Muscle layer of duodenum (tissue), 2 donors: Measurements from ENCODE around the gene GAL3ST1.
A peak's percentile ranks its signal among the peaks of the same experiment; 100 is the strongest.
"Not testable (repeated sequence)": the region's sequence is repeated elsewhere in the genome, so short reads cannot be mapped to it uniquely, and the experiment has no call there.

Source experiments
- H3K27ac ChIP-seq: one replicate; pipeline ENCODE4 v1.7.0; 2013; ENCODE audit warnings: mild to moderate bottlenecking, low read length
- H3K27me3 ChIP-seq: one replicate; pipeline ENCODE4 v1.7.0; 2013; ENCODE audit warnings: low read depth, mild to moderate bottlenecking, control low read depth, low read length
- H3K36me3 ChIP-seq, 2 donors: one replicate each; pipeline ENCODE4 v1.7.0; 2013; ENCODE audit warnings: low read length in 2 of 2, control low read depth in 1 of 2, mild to moderate bottlenecking in 1 of 2; ENCODE audit not compliant: insufficient read depth in 2 of 2, control insufficient read depth in 1 of 2
- H3K4me1 ChIP-seq, 2 donors: one replicate each; pipeline ENCODE4 v1.7.0; 2013; ENCODE audit warnings: low read length in 2 of 2, mild to moderate bottlenecking in 2 of 2, control low read depth in 1 of 2, moderate library complexity in 1 of 2; ENCODE audit not compliant: insufficient read depth in 2 of 2, control insufficient read depth in 1 of 2
- H3K4me3 ChIP-seq, 2 donors: one replicate each; pipeline ENCODE4 v1.7.0; 2013; ENCODE audit warnings: low read length in 2 of 2, low read depth in 1 of 2, mild to moderate bottlenecking in 1 of 2
- H3K9me3 ChIP-seq, 2 donors: one replicate each; pipeline ENCODE4 v1.7.0; 2013; ENCODE audit warnings: low read length in 2 of 2, control low read depth in 1 of 2, mild to moderate bottlenecking in 1 of 2; ENCODE audit not compliant: control insufficient read depth in 1 of 2
- donor health status: healthy.

The GAL3ST1 gene

DNA sequence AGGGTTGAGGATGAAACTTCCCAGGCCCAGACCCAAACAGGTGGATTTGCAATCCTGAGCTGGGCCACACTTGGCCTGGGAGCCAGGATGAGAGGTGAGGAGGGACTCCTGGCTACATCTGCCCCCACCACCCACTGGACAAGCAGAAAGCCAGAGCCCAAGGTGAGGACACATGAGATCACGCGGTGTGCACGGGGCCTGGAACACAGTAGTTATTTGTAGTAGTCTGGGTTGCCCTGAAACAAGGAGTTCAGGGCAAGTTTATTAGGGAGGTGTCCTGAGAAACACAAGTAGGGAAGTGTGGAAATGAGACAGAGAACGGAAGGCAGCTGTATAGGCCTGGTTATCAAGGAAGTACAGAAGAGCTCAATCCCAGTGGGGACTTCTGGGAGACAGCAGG is 27.3 kb downstream of the GAL3ST1 start:
- no peak overlapping the region for H3K27ac ChIP-seq
- peaks cover 0 to 6% of the 10 kb centered on the region in 2 donors for H3K4me1 ChIP-seq
- no peaks in the 10 kb centered on the region for H3K36me3 ChIP-seq
- H3K27me3 ChIP-seq = peaks cover 9% of the 10 kb centered on the region
- H3K4me3 ChIP-seq = no peak overlapping the region
- no peaks in the 10 kb centered on the region for H3K9me3 ChIP-seq

DNA sequence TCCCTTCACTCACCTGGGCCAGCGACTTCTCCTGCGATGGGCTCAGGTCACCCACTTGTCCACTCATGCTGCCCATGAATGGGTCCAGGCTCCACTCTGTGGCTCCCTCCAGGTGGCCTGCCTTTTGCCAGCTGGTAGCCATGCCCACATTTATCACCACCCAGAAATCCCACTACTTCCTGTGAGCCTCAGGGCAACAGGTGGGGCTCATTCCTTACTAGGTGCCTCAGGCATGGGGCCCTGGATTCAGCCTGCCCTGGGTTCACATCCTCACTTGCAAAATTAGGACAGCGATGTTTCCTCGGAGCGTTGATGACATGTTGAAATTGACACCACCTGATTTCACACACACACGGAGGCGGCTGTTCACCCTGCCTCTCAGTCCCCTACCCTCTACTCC is 27.8 kb downstream of the GAL3ST1 start, which contains the start of gene SEC14L6:
Gene SEC14L6 (minus strand): TSS at position 126 of the 400 bp plus-strand sequence. CDS start 59 bp downstream, at position 67.
- Histone ChIP-seq H3K4me1 (peaks cover 0 to 10% of the 10 kb centered on the region in 2 donors), H3K4me3 (no peak within 1 kb of the TSS), H3K36me3 (no peaks in the 10 kb centered on the region), H3K27ac (no peak within 1 kb of the TSS), H3K27me3 (peaks cover 9% of the 10 kb centered on the region), H3K9me3 (no peaks in the 10 kb centered on the region)

DNA sequence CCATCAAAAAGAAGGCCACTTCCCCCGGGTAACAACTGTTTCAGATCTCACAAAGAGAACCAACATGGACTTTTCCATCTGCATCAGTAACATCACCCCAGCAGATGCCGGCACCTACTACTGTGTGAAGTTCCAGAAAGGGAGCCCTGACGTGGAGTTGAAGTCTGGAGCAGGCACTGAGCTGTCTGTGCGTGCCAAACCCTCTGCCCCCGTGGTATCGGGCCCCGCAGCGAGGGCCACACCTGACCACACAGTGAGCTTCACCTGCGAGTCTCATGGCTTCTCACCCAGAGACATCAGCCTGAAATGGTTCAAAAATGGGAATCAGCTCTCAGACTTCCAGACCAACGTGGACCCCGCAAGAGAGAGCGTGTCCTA is 31.7 kb downstream of the GAL3ST1 start:
- H3K27me3 ChIP-seq = peaks cover 9% of the 10 kb centered on the region
- no peak overlapping the region for H3K27ac ChIP-seq

DNA sequence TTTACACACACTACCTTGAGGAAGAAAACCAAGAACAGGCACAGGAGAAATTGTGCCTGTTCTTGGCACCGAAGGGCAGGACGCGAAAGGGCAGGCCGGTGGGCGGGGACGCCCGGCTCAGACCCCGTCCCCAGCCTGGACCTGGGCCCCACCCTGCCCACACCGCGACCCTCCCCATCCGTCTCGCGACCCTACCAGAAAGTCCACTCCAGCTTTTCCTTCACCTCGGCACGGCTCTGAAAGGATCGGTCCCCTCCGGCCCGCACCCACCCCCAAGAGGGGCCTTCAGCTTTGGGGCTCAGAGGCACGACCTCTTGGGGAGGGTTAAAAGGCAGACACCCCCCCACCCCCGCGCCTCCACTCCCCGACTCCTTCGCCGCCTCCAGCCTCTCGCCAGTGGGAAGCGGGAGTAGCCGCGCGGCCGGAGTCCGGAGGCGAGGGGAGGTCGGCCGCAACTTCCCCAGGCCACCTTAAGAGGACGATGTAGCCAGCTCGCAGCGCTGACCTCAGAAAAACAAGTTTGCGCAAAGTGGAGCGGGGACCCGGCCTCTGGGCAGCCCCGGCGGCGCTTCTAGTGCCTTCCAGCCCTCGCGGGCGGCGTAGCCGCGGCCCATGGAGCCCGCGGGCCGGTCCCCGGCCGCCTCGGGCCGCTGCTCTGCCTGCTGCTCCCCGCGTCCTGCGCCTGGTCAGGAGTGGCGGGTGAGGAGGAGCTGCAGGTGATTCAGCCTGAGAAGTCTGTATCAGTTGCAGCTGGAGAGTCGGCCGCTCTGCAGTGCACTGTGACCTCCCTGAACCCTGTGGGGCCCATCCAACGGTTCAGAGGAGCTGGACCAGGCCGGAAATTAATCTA is 32.3 kb downstream of the GAL3ST1 start:
- Histone ChIP-seq H3K36me3 (no peaks in the 10 kb centered on the region), H3K4me1 (peaks cover 0 to 10% of the 10 kb centered on the region in 2 donors), H3K9me3 (no peaks in the 10 kb centered on the region), H3K27ac (no peak overlapping the region), H3K27me3 (peaks cover 9% of the 10 kb centered on the region), H3K4me3 (peak overlapping the region in 1 of 2 donors; percentile 52)

More for the DNA sequence above, 31.7 kb downstream of the GAL3ST1 start:
- Histone ChIP-seq H3K4me1 (peaks cover 0 to 10% of the 10 kb centered on the region in 2 donors), H3K36me3 (no peaks in the 10 kb centered on the region), H3K9me3 (no peaks in the 10 kb centered on the region), H3K4me3 (peak overlapping the region in 1 of 2 donors; percentile 52)

DNA sequence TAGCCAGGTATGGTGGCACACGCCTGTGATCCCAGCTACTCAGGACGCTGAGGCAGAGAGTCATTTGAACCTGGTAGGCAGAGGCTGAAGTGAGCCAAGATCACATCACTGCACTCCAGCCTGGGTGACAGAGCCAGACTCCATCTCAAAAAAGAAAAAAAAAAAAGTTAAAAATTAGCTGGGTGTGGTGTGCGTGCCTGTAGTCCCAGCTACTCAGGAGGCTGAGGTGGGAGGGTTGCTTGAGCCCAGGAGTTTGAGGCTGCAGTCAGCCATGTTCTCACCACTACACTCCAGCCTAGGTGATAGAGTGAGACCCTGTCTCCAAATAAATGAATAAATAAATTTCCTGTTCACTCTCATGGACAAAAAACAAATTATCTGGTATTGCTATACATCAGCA is 33.0 kb downstream of the GAL3ST1 start:
- H3K27ac ChIP-seq, H3K4me3 ChIP-seq: not testable (repeated sequence)

DNA sequence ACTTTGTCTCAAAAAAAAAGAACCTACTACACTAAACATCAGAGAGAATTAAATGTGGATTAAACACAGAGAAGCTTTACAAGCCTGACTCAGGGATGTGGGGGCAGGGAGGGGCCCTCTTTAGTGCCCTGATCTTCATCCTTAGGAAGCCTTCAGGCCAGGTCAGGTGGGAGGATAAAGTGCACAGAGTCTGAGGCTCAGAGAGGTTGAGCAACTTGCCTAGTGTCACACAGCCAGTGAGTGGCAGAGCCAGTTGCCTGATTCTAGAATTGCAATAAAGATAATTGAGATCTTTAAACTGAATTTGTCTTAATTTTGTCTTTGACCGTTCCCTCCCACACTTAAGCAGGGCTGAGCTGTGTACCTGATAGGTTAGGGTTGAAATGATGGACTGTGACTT is 35.1 kb downstream of the GAL3ST1 start:
- H3K27ac ChIP-seq = no peak overlapping the region
- H3K9me3 ChIP-seq = no peaks in the 10 kb centered on the region
- H3K4me3 ChIP-seq = no peak overlapping the region
- no peaks in the 10 kb centered on the region for H3K36me3 ChIP-seq
- peaks cover 0 to 10% of the 10 kb centered on the region in 2 donors for H3K4me1 ChIP-seq
- peaks cover 9% of the 10 kb centered on the region for H3K27me3 ChIP-seq

More for the DNA sequence above, 33.0 kb downstream of the GAL3ST1 start:
- H3K27me3 ChIP-seq, H3K9me3 ChIP-seq, H3K36me3 ChIP-seq: not testable (repeated sequence)
- H3K4me1 ChIP-seq = peaks cover 0 to 10% of the 10 kb centered on the region in 2 donors

DNA sequence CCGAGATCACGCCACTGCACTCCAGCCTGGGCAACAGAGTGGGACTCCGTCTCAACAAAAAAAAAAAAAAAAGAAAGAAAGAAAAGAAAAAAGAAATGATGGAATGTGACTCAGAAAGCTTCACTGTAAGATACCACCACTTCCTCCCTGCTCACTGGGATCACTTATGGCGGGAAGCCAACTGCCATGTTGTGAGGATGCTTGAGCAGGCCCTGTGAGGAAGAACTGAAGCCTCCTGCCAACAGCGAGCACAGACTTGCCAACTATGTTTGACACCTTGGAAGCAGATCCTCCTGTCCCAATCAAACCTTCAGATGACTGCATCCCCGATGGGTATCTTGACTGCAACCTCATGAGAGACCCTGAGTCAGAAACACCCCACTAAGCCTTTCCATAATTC is 36.2 kb downstream of the GAL3ST1 start:
- Histone ChIP-seq H3K36me3 (no peaks in the 10 kb centered on the region), H3K27ac (no peak overlapping the region), H3K9me3 (no peaks in the 10 kb centered on the region), H3K4me3 (no peak overlapping the region), H3K27me3 (peaks cover 7% of the 10 kb centered on the region), H3K4me1 (peaks cover 0 to 10% of the 10 kb centered on the region in 2 donors)

DNA sequence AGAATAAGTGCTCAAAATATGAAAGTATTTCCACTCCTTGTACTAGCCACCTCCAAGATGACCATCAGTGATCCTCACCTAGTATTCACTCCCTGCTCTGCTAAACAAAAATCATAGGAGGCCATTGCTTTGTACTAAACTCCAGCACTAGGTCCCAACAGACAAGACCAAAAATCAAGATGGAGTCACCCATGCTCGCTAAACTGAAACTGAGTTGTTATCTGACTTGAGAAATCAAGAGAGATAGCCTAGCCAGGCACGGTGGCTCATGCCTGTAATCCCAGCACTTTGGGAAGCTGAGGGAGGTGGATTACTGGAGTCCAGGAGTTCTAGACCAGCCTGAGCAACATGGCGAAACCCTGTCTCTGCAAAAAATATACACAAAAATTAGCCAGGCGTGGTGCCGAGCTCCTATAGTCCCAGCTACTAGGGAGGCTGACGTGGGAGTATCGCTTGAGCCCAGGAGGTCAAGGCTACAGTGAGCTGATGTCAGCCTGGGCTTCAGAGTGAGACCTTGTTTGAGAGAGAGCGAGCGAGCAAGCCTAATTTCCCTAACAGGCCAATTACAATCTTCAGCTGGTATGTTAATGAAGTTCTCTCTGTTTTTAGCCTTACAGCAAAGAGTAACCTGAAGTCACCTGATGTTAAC is 37.3 kb downstream of the GAL3ST1 start:
- Histone ChIP-seq H3K4me1 (peaks cover 0 to 4% of the 10 kb centered on the region in 2 donors), H3K9me3 (no peaks in the 10 kb centered on the region), H3K4me3 (no peak overlapping the region), H3K36me3 (no peaks in the 10 kb centered on the region), H3K27ac (no peak overlapping the region), H3K27me3 (no peaks in the 10 kb centered on the region)

DNA sequence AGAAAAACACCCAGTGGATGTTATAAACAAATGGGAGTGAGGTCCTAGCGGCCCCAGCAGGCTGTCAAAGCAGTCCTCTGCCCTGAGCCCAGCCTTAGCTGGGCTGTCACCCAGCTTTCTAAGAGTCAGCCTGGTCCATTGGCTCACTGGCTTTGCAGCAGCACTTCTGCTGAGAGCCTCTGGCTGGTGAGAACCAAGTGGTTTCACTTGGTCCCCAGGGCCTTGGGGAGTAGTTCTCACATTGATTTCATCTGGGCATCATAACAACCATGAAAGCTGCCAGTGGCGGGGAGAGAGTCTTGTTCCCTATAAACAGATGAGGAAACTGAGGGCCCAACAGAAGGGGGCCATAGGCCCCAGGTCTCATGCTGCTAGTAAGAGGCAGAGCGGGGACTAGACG is 39.3 kb downstream of the GAL3ST1 start:
- Histone ChIP-seq H3K27me3 (no peaks in the 10 kb centered on the region), H3K36me3 (no peaks in the 10 kb centered on the region), H3K4me3 (no peak overlapping the region), H3K9me3 (no peaks in the 10 kb centered on the region), H3K4me1 (no peaks in the 10 kb centered on the region), H3K27ac (no peak overlapping the region)

DNA sequence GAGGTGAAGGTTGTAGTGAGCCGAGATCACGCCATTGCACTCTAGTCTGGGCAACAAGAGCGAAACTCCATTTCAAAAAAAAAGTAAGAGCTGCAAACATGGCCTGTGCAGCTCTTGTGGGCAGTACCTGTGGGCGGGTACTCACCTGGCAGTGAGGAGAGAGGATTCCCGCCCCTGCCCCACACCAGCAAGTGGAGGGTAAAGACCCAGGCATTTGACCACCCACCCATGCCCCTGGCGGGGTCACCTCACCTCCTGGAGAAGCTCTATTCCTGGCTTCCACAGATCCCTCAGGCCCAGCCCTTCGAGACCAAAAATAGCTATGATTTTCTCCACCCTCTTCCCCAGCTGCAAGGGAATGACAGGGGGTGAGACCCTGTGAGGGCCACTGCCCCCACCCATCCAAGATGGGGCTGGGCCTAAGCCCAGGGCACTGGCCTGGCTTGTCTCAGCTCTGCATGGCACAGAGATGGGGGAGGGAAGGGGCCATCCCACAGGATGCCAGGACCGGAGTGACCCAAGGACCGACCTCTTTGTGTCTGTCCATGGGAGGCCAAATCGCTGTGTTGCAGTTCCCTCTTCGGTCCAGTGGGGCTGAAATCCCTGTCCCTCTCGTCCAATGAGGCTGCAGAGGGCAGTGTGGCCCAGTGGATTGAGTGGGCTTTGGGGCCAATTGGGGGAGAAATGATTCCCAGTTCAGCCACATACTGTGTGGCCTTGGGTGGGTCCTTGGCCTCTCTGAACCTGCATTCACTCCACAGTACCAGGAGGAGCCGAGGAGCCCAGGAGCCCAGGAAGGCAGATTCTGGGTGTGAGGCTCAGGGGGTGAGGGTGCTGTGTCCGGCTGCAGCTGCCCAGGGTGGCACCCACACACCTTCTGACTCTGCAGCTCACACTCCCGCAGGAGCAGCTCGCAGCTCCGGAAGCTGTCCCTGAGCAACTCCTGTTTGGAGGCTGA is 42.5 kb downstream of the GAL3ST1 start:
- Histone ChIP-seq H3K27ac (no peak overlapping the region), H3K9me3 (no peaks in the 10 kb centered on the region), H3K36me3 (no peaks in the 10 kb centered on the region), H3K4me3 (no peak overlapping the region), H3K27me3 (no peaks in the 10 kb centered on the region), H3K4me1 (no peaks in the 10 kb centered on the region)

DNA sequence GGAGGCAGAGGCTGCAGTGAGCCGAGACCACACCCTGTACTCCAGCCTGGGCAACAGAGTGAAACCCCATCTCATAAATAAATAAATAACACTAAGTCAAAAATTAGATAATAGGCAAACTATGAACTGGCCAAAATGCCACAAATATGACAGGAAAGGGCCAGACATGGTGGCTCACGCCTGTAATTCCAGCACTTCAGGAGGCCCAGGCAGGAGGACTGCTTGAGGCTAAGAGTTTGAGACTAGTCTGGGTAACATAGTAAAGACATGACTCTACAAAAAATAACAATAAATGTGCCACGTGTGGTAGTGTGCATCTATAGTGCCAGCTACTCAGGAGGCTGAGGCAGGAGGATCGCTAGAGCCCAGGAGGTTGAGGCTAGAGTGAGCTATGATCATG is 47.8 kb downstream of the GAL3ST1 start:
- no peaks in the 10 kb centered on the region for H3K9me3 ChIP-seq
- no peaks in the 10 kb centered on the region for H3K27me3 ChIP-seq
- no peaks in the 10 kb centered on the region for H3K4me1 ChIP-seq
- H3K36me3 ChIP-seq = no peaks in the 10 kb centered on the region
- no peak overlapping the region for H3K27ac ChIP-seq
- H3K4me3 ChIP-seq = no peak overlapping the region
